ENCODE measurements around the gene ZNF532.

Gene ZNF532

GRCh38 chr18:58949031-58949430 lies 84.4 kb downstream of the ZNF532 start:
- DNase-seq: no peak

- no peak for DNase-seq
Observed at GRCh38 chr18:58951986-58952702, 87.5 kb downstream of the ZNF532 start.

GRCh38 chr18:58952858-58953257 lies 88.2 kb downstream of the ZNF532 start:
- no peak for DNase-seq

GRCh38 chr18:58953627-58954026 lies 89.0 kb downstream of the ZNF532 start:
- DNase-seq: peak; percentile 38

GRCh38 chr18:58955001-58955400 lies 90.3 kb downstream of the ZNF532 start:
- DNase-seq: no peak

GRCh38 chr18:58955738-58956137 lies 91.1 kb downstream of the ZNF532 start:
- DNase-seq: no peak

GRCh38 chr18:58958628-58959027 lies 94.0 kb downstream of the ZNF532 start:
- no peak for DNase-seq

- no peak for DNase-seq
Observed at GRCh38 chr18:58960508-58960907, 95.8 kb downstream of the ZNF532 start.

GRCh38 chr18:58960946-58961722 lies 96.5 kb downstream of the ZNF532 start:
- DNase-seq: no peak

GRCh38 chr18:58962336-58962735 lies 97.7 kb downstream of the ZNF532 start:
- DNase-seq: no peak

GRCh38 chr18:58965291-58966004 lies 100.8 kb downstream of the ZNF532 start:
- DNase-seq: no peak

GRCh38 chr18:58966005-58966677 lies 101.5 kb downstream of the ZNF532 start:
- no peak for DNase-seq

- DNase-seq: no peak
Observed at GRCh38 chr18:58966704-58967103, 102.0 kb downstream of the ZNF532 start.

GRCh38 chr18:58967751-58968254 lies 103.1 kb downstream of the ZNF532 start:
- DNase-seq: no peak

GRCh38 chr18:58970943-58971790 lies 106.5 kb downstream of the ZNF532 start:
- no peak for DNase-seq

- DNase-seq: no peak
Observed at GRCh38 chr18:58975296-58975695, 110.6 kb downstream of the ZNF532 start.

- no peak for DNase-seq
Observed at GRCh38 chr18:58975781-58976180, 111.1 kb downstream of the ZNF532 start.

GRCh38 chr18:58977223-58977622 lies 112.5 kb downstream of the ZNF532 start:
- no peak for DNase-seq

GRCh38 chr18:58977801-58978200 lies 113.1 kb downstream of the ZNF532 start:
- DNase-seq: no peak

- DNase-seq: no peak
Observed at GRCh38 chr18:58978916-58979315, 114.2 kb downstream of the ZNF532 start.

- DNase-seq: no peak
Observed at GRCh38 chr18:58979615-58980014, 114.9 kb downstream of the ZNF532 start.

GRCh38 chr18:58980991-58981390 lies 116.3 kb downstream of the ZNF532 start:
- DNase-seq: no peak

Measured in NCI-H1417 treated with DMSO at 0.1 percent for 48 hours (cell line).